AG10803 (cell line): ENCODE measurements around the gene ATOH8.

Experiments used
- DNase-seq: peaks from one replicate; pipeline ENCODE4 v3.0.0; 2010; ENCODE audit warnings: low read depth
- H3K4me3 ChIP-seq: 2 replicates; pipeline ENCODE4 v1.5.1; 2011; ENCODE audit warnings: mild to moderate bottlenecking, low read length, control low read depth
- CTCF ChIP-seq: conservative IDR thresholded peaks from 2 replicates; pipeline ENCODE4 v1.5.1; 2011; ENCODE audit warnings: mild to moderate bottlenecking, low read length, control low read depth, inconsistent platforms

The ATOH8 gene

DNA sequence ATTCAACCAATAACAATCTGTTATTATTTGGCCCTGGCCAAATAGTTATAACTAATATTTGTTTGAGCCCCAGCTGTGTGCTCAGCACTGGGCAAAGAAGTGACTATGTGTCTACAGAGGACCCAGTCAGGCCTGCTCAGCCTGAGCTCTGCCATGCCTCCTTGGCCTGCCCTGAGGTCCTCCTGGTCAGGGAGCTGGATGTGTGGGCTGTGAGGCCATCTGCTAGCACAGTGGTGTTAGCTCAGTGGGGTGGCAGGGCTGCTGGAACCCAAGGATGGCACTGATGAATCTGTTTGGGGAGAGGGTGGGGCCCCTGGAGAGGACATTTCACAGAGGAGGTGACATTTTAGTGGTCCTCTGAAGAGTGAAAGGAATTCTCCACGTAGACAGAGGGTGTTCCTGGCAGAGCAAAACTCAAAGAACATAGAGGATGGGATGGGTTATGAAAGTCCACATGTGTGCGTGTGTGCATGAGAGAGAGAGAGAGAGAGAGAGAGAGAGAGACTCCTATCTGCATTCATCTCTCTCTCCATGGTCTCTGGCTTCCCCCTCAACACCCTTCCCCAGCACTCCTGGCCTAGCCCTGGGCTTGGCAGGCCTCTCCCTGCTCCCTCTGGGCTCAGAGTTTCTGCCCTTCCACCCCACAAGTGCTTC lies 21.2 kb upstream of the ATOH8 start:
- no peak for TF ChIP-seq CTCF
- peak; percentile 53 for DNase-seq
- H3K4me3 ChIP-seq, result no peak overlapping the region

DNA sequence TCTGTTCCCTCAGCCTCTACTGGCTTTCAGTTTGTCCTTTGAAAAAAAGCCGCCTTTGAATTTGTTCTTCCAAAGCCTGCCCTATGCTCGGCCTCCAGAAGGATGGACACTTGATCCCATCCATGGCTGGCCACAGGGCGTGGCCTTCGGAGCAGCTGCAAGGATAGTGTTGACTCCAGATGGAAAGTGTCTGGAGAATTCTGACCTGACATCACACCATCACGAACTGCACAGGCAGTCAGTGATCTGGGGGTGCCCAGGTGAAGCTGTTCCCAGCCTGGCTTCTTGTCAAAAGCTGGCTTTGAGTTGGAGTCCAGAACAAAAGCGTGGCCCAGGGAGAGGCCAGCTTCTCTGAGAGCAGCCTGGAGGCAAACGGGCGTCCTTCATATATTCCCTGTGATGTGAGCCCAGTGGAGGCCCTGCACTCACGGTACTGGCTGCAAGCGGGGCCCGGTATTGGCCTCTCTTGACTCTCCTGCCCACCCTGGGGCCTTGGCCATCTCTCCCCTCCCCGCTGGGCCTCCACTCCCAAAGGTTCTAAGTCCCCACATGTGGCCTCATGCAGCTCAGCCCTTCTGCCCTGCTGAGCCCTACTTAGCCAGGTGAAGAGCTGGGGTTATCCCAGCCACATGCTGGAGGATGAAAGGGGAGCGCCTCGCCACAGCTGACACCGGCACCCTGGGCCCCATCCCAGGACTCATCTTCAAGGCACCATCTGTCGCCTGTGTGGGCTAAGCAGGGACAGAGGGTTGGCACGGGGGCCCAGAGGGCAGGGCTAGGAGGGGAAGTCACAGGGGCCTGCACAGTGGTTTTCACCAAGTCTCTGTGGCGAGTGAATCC lies 20.4 kb upstream of the ATOH8 start:
- DNase-seq, result peak; percentile 45
- H3K4me3 ChIP-seq, result no peak overlapping the region
- no peak for TF ChIP-seq CTCF

DNA sequence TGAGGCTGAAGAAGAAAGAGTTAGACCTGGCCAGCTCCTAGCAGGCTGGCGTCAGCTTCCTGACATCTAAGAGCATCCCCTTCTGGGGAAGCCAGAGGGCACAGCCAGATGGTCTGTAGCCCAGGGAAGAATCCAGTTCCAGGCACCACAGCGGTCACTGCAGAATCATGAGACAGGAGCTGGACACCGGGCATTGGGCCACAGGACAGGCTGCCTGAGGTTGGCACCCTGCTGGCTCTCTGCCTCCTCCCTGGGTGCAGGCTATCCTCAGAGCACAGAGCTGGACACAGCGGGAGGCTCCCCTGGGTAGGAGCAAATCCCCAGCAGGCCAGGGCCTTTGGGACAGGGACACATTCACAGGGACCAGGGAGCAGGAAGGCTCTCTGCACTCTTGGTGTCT lies 19.8 kb upstream of the ATOH8 start:
- H3K4me3 ChIP-seq, result no peak overlapping the region
- no peak for DNase-seq
- no peak for TF ChIP-seq CTCF

DNA sequence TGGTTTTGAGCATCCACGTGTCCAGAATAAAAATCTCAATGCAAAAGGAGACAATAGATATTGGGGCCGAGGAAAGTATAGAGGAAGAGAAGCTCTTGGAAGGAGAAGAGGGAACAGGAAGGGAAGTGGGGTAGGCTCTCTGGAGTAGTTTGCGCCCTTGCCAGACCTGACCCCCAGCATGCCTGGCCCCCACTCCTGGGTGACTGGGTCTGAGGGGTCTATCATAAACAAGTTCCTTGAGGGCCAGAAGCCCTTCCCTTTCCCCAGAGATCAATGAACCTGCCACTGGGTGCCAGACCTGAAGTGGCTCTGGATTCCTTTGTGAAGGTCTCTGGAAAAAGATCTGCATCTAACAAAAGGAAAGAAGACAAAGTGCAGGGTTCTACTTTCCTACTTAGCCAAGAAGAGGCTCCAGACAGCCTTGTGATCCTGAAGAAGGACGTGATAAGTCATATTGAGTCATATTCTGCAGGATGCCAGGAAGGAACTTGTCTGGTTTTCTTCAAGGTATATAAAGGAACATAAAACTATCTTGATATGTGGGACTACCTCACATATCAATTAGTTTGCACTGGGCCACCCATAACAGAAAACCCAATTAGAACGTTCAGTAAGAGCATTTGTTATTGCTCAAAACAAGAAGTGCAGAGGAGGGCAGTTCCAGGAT lies 18.7 kb upstream of the ATOH8 start:
- no peak overlapping the region for H3K4me3 ChIP-seq
- no peak for TF ChIP-seq CTCF
- no peak for DNase-seq

GRCh38 chr2:85735691-85736090 lies 18.1 kb upstream of the ATOH8 start:
- no peak for TF ChIP-seq CTCF
- no peak overlapping the region for H3K4me3 ChIP-seq
- no peak for DNase-seq

DNA sequence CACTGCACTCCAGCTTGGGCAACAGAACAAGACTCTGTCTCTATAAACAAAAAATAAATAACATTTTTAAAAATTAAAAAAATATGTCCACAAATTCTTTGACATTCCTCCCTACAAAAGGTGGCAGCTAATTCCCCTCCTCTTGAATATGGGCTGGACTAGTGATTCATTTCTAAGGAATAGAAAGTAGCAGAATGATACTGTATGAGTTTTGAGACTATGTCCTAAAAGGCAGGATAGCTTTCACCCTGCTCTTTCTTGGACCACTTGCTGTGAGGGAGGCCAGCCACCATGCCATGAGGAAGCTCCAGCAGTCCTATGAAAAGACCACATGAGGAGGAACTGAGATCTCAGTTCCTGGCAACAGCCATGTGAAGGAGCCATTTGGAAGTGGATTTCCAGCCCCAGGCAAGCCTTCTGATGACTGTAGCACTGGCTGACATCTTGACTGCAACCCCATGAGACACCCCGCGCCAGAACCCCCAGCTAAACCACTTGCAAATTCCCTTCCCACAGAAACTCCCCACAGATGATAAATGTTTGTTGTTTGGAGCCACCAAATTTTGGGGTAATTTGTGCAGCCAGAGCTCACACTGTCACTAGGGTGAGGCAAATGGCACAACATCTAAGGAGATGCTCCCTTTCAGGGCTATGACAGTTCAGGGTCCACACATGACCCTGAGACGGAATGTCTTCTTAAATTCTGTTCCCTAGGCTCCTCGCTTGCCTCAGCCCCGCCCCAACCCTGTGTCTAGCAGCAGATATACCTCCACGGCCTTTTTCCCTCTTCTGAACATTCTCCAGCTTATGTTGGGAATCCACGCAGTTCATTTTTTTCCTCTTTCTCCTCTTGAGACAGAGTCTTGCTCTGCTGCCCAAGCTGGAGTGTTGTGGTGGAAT lies 17.1 kb upstream of the ATOH8 start:
- peak; percentile 65 for DNase-seq
- no peak for TF ChIP-seq CTCF
- H3K4me3 ChIP-seq, result no peak overlapping the region
